ENCODE results near the gene GPR183.
A peak's percentile ranks its signal among the peaks of the same experiment; 100 is the strongest.

Gene GPR183

DNA sequence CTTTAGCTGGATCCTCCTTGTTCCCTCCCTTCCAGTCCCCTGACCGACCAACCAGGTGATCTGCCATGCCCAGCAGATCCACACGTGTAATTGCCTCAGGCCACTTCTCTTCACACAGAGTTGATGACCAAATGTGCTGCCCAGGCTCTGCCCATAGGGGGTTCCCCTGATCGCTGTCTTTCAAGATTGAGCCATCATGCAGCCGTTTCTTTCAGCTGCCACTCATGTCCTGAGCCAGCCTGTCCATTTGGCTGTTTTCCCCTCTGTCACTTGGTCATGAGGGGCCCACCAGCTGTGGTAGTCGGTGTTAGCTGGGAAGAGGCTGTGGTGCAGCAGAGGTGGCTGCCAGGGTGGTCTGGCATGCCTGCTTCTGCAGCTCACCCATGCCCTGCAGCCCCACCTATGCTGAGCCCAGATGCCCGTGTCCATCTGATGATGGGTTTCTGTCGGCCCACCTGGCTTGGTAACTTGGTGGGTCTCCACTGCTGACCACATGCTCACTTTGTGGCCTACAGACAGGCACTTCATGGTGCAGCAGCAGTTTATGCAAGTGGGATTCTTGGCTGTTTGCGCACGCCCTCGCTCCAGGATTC is 35.6 kb upstream of the GPR183 start:
- Histone ChIP-seq H4K5ac (ENCODE audit: low read length) (no peak overlapping the region), H3K9ac (ENCODE audit: low read length) (no peak overlapping the region), H3K79me2 (ENCODE audit: control insufficient read depth, insufficient read depth, low read length) (no peaks in the 10 kb centered on the region), H3K4me2 (ENCODE audit: low read length) (no peak overlapping the region), H2BK120ac (ENCODE audit: low read depth, low read length) (no peak overlapping the region), H3K18ac (ENCODE audit: low read length) (no peak overlapping the region), H3K36me3 (ENCODE audit: control insufficient read depth, insufficient read depth, low read length) (no peaks in the 10 kb centered on the region), H3K79me1 (ENCODE audit: low read length) (no peaks in the 10 kb centered on the region), H2AK5ac (ENCODE audit: low read length) (no peak overlapping the region), H3K23ac (ENCODE audit: low read length) (no peak overlapping the region), H3K27me3 (ENCODE audit: insufficient read depth, low read length, poor library complexity) (no peaks in the 10 kb centered on the region), H3K4me1 (ENCODE audit: control insufficient read depth, low read depth, low read length) (no peaks in the 10 kb centered on the region), H3K4ac (ENCODE audit: low read depth, low read length) (no peak overlapping the region), H2BK5ac (ENCODE audit: low read length) (no peak overlapping the region), H3K27ac (ENCODE audit: low read depth, low read length) (no peak overlapping the region), H4K8ac (ENCODE audit: low read depth, low read length) (no peak overlapping the region), H3K56ac (ENCODE audit: low read length) (no peak overlapping the region), H2BK15ac (replicated peaks; ENCODE audit: low read depth) (no peak overlapping the region), H3K4me3 (ENCODE audit: low read length) (no peak overlapping the region)
- WGBS (ENCODE audit: extremely low coverage, insufficient coverage, low lambda C conversion rate) = no CpG with 5 or more reads among the region's 10 CpGs
- peak; percentile 16 for DNase-seq

DNA sequence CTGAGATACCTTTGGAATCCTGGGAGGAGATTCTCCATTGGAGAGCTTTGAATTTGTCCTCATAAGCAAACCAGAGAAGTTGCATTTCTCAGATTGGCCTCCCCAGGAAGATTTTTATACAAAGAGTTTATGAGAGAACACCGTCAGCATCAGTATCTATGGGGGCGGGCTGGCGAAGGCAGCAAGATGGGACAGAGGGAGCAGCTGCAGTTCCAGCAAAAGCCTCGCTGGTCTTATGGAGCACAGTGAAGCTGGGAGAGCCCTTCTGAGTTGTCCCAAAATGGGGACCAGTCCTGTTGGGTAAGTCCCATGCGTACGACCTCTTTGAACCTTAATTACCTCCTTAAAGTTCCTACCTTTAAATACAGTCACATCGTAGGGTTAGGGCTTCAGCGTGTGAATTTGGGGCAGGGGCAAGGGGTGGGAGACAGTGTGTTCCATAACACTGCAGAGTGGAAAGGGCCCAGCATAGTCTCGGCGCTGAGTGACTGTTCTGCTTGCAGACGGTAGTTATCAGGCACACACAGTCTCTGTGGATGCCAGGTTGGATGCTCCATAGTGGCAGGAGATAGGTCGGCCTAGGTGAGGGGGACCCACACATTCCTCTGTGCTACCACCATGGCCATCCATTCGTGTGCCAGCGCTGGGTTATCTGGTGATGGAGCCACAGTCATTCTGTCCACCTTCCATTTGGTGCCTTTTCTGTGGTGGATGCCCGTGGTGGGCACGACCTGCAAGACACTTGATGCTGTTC is 34.9 kb upstream of the GPR183 start:
- H3K4ac ChIP-seq (ENCODE audit: low read depth, low read length) = no peak overlapping the region
- no peak overlapping the region for H4K8ac ChIP-seq (ENCODE audit: low read depth, low read length)
- no peak overlapping the region for H3K4me2 ChIP-seq (ENCODE audit: low read length)
- no peak overlapping the region for H2BK120ac ChIP-seq (ENCODE audit: low read depth, low read length)
- H3K79me1 ChIP-seq (ENCODE audit: low read length) = no peaks in the 10 kb centered on the region
- H3K9ac ChIP-seq (ENCODE audit: low read length) = no peak overlapping the region
- H2BK15ac ChIP-seq (replicated peaks; ENCODE audit: low read depth) = no peak overlapping the region
- H2AK5ac ChIP-seq (ENCODE audit: low read length) = no peak overlapping the region
- no peak overlapping the region for H3K4me3 ChIP-seq (ENCODE audit: low read length)
- no CpG with 5 or more reads among the region's 16 CpGs for WGBS (ENCODE audit: extremely low coverage, insufficient coverage, low lambda C conversion rate)
- H4K5ac ChIP-seq (ENCODE audit: low read length) = no peak overlapping the region
- no peaks in the 10 kb centered on the region for H3K4me1 ChIP-seq (ENCODE audit: control insufficient read depth, low read depth, low read length)
- no peaks in the 10 kb centered on the region for H3K36me3 ChIP-seq (ENCODE audit: control insufficient read depth, insufficient read depth, low read length)
- H3K23ac ChIP-seq (ENCODE audit: low read length) = no peak overlapping the region
- H3K27ac ChIP-seq (ENCODE audit: low read depth, low read length) = no peak overlapping the region
- no peaks in the 10 kb centered on the region for H3K79me2 ChIP-seq (ENCODE audit: control insufficient read depth, insufficient read depth, low read length)
- no peaks in the 10 kb centered on the region for H3K27me3 ChIP-seq (ENCODE audit: insufficient read depth, low read length, poor library complexity)
- DNase-seq = no peak
- H3K56ac ChIP-seq (ENCODE audit: low read length) = no peak overlapping the region
- no peak overlapping the region for H3K18ac ChIP-seq (ENCODE audit: low read length)
- no peak overlapping the region for H2BK5ac ChIP-seq (ENCODE audit: low read length)

DNA sequence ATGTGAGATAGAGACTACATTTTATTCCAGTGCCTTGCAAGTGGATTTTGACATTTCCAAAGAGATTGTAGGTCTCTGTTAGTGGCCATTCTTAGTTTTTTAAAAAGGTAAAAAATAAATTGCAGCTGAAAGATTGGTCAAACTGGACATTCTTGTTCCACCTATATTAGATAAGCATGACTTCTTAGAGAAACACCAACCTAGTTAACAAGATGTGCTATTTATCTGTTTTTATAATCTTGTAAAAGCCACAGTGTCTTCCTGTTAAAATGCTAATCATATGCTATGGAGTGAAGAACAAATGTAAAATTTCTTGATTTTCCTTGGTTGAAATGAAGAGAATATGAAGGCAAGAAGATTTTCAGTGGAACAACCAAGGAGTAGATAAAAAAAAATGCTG is 33.4 kb upstream of the GPR183 start:
- no peak overlapping the region for H2BK5ac ChIP-seq (ENCODE audit: low read length)
- no peak overlapping the region for H3K56ac ChIP-seq (ENCODE audit: low read length)
- H2BK120ac ChIP-seq (ENCODE audit: low read depth, low read length) = no peak overlapping the region
- no peak overlapping the region for H2AK5ac ChIP-seq (ENCODE audit: low read length)
- H3K79me2 ChIP-seq (ENCODE audit: control insufficient read depth, insufficient read depth, low read length) = no peaks in the 10 kb centered on the region
- H3K23ac ChIP-seq (ENCODE audit: low read length) = no peak overlapping the region
- H4K5ac ChIP-seq (ENCODE audit: low read length) = no peak overlapping the region
- H3K4me1 ChIP-seq (ENCODE audit: control insufficient read depth, low read depth, low read length) = no peaks in the 10 kb centered on the region
- no peak overlapping the region for H3K18ac ChIP-seq (ENCODE audit: low read length)
- no peak overlapping the region for H3K4me3 ChIP-seq (ENCODE audit: low read length)
- no peak overlapping the region for H3K4ac ChIP-seq (ENCODE audit: low read depth, low read length)
- H3K36me3 ChIP-seq (ENCODE audit: control insufficient read depth, insufficient read depth, low read length) = no peaks in the 10 kb centered on the region
- H3K79me1 ChIP-seq (ENCODE audit: low read length) = no peaks in the 10 kb centered on the region
- H2BK15ac ChIP-seq (replicated peaks; ENCODE audit: low read depth) = no peak overlapping the region
- H3K4me2 ChIP-seq (ENCODE audit: low read length) = no peak overlapping the region
- no peak overlapping the region for H3K9ac ChIP-seq (ENCODE audit: low read length)
- no peaks in the 10 kb centered on the region for H3K27me3 ChIP-seq (ENCODE audit: insufficient read depth, low read length, poor library complexity)
- no peak for DNase-seq
- H3K27ac ChIP-seq (ENCODE audit: low read depth, low read length) = no peak overlapping the region
- H4K8ac ChIP-seq (ENCODE audit: low read depth, low read length) = no peak overlapping the region

DNA sequence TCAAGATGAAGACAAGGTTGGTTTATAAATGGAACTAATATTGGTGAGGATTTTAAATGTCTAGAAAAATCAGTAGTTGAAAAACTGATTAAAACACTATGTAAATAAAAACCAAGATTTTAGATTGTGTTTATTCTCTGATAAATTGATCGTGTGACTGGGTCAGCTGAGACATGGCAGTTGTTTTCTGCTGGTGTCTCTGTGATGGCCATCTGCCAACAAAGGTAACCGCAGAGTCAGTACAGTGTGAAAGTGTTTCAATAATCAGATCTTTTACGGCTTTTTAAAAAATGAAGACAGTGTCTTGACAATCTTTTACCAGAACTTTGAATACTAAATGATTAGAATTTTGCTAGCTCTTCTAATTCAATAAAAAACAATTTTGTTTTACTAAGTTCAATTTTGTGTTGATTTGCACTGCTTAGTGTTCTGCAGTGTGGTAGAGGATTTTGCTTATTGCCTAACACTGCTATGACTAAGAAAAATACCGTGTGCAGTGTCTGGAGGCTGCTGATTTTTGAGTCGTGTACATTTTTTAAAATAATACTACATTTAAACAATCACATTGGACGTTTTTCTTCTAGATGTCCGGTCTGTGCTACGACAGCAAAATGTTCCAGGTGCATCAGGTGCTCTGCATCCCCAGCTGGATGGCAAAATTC is 32.7 kb upstream of the GPR183 start:
- Histone ChIP-seq H3K23ac (ENCODE audit: low read length) (no peak overlapping the region), H3K4me3 (ENCODE audit: low read length) (no peak overlapping the region), H3K18ac (ENCODE audit: low read length) (no peak overlapping the region), H3K36me3 (ENCODE audit: control insufficient read depth, insufficient read depth, low read length) (no peaks in the 10 kb centered on the region), H3K4ac (ENCODE audit: low read depth, low read length) (no peak overlapping the region), H3K27ac (ENCODE audit: low read depth, low read length) (no peak overlapping the region), H3K79me1 (ENCODE audit: low read length) (no peaks in the 10 kb centered on the region), H3K56ac (ENCODE audit: low read length) (no peak overlapping the region), H3K79me2 (ENCODE audit: control insufficient read depth, insufficient read depth, low read length) (no peaks in the 10 kb centered on the region), H2BK15ac (replicated peaks; ENCODE audit: low read depth) (no peak overlapping the region), H3K27me3 (ENCODE audit: insufficient read depth, low read length, poor library complexity) (no peaks in the 10 kb centered on the region), H2BK5ac (ENCODE audit: low read length) (no peak overlapping the region), H3K4me1 (ENCODE audit: control insufficient read depth, low read depth, low read length) (no peaks in the 10 kb centered on the region), H4K8ac (ENCODE audit: low read depth, low read length) (no peak overlapping the region), H3K4me2 (ENCODE audit: low read length) (no peak overlapping the region), H2BK120ac (ENCODE audit: low read depth, low read length) (no peak overlapping the region), H2AK5ac (ENCODE audit: low read length) (no peak overlapping the region), H3K9ac (ENCODE audit: low read length) (no peak overlapping the region), H4K5ac (ENCODE audit: low read length) (no peak overlapping the region)
- no CpG with 5 or more reads among the region's 8 CpGs for WGBS (ENCODE audit: extremely low coverage, insufficient coverage, low lambda C conversion rate)
- DNase-seq = no peak

DNA sequence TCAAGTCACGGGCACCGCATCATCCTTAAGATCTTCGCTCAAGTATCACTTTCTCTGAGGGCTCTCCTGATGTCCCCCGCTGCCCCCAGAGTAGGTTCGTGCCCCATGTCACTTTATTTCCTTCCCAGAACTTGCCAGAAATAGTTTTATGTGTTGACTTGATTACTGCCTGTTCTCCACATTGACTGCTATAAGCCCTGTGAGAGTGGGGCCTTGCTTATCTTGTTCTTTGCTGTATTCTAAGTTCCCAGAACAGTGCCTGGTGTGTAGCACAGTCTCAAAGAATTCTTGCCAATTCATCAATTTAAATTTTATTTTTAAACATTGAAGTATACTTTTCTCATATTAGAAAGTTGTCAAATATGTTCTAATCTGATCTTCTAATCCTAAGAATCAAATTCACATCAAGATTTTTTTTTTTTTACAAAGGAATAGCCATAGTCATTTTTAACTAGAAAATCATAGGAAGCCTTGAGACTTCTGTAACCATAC is 32.1 kb upstream of the GPR183 start:
- Histone ChIP-seq H3K27ac (ENCODE audit: low read depth, low read length) (no peak overlapping the region), H3K9ac (ENCODE audit: low read length) (no peak overlapping the region)
- no CpG with 5 or more reads among the region's 5 CpGs for WGBS (ENCODE audit: extremely low coverage, insufficient coverage, low lambda C conversion rate)

More for the DNA sequence above, 32.1 kb upstream of the GPR183 start:
- Histone ChIP-seq H3K79me1 (ENCODE audit: low read length) (no peaks in the 10 kb centered on the region), H4K5ac (ENCODE audit: low read length) (no peak overlapping the region), H2BK5ac (ENCODE audit: low read length) (no peak overlapping the region), H2BK120ac (ENCODE audit: low read depth, low read length) (no peak overlapping the region), H2AK5ac (ENCODE audit: low read length) (no peak overlapping the region), H3K23ac (ENCODE audit: low read length) (no peak overlapping the region), H3K4me3 (ENCODE audit: low read length) (no peak overlapping the region), H3K27me3 (ENCODE audit: insufficient read depth, low read length, poor library complexity) (no peaks in the 10 kb centered on the region), H4K8ac (ENCODE audit: low read depth, low read length) (no peak overlapping the region), H2BK15ac (replicated peaks; ENCODE audit: low read depth) (no peak overlapping the region), H3K18ac (ENCODE audit: low read length) (no peak overlapping the region), H3K56ac (ENCODE audit: low read length) (no peak overlapping the region), H3K4ac (ENCODE audit: low read depth, low read length) (no peak overlapping the region), H3K79me2 (ENCODE audit: control insufficient read depth, insufficient read depth, low read length) (no peaks in the 10 kb centered on the region), H3K4me1 (ENCODE audit: control insufficient read depth, low read depth, low read length) (no peaks in the 10 kb centered on the region), H3K36me3 (ENCODE audit: control insufficient read depth, insufficient read depth, low read length) (no peaks in the 10 kb centered on the region), H3K4me2 (ENCODE audit: low read length) (no peak overlapping the region)
- no peak for DNase-seq

All from mesendoderm (in vitro differentiated cells).